ENCODE data around the gene CST1.
"Not testable (repeated sequence)": the region's sequence is repeated elsewhere in the genome, so short reads cannot be mapped to it uniquely, and the experiment has no call there.

GRCh38 chr20:23719351-23719750 is 31.4 kb downstream of the CST1 start:
- TF ChIP-seq, protein P1, sequence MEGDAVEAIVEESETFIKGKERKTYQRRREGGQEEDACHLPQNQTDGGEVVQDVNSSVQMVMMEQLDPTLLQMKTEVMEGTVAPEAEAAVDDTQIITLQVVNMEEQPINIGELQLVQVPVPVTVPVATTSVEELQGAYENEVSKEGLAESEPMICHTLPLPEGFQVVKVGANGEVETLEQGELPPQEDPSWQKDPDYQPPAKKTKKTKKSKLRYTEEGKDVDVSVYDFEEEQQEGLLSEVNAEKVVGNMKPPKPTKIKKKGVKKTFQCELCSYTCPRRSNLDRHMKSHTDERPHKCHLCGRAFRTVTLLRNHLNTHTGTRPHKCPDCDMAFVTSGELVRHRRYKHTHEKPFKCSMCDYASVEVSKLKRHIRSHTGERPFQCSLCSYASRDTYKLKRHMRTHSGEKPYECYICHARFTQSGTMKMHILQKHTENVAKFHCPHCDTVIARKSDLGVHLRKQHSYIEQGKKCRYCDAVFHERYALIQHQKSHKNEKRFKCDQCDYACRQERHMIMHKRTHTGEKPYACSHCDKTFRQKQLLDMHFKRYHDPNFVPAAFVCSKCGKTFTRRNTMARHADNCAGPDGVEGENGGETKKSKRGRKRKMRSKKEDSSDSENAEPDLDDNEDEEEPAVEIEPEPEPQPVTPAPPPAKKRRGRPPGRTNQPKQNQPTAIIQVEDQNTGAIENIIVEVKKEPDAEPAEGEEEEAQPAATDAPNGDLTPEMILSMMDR (IDR thresholded peaks at IDR 0.05): not testable (repeated sequence)
- TF ChIP-seq POLR2A (IDR thresholded peaks at IDR 0.05): not testable (repeated sequence)
